HUDEP-2 (cell line): ENCODE data around the gene MKX.

ENCODE experiments used
- DNase-seq, 76 experiments: peaks; one replicate each; lab custom pipeline; 2025; ENCODE audit not compliant: unreplicated experiment in 76 of 76; lab: John Stamatoyannopoulos, UW

The MKX gene, protein sequence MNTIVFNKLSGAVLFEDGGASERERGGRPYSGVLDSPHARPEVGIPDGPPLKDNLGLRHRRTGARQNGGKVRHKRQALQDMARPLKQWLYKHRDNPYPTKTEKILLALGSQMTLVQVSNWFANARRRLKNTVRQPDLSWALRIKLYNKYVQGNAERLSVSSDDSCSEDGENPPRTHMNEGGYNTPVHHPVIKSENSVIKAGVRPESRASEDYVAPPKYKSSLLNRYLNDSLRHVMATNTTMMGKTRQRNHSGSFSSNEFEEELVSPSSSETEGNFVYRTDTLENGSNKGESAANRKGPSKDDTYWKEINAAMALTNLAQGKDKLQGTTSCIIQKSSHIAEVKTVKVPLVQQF

DNA sequence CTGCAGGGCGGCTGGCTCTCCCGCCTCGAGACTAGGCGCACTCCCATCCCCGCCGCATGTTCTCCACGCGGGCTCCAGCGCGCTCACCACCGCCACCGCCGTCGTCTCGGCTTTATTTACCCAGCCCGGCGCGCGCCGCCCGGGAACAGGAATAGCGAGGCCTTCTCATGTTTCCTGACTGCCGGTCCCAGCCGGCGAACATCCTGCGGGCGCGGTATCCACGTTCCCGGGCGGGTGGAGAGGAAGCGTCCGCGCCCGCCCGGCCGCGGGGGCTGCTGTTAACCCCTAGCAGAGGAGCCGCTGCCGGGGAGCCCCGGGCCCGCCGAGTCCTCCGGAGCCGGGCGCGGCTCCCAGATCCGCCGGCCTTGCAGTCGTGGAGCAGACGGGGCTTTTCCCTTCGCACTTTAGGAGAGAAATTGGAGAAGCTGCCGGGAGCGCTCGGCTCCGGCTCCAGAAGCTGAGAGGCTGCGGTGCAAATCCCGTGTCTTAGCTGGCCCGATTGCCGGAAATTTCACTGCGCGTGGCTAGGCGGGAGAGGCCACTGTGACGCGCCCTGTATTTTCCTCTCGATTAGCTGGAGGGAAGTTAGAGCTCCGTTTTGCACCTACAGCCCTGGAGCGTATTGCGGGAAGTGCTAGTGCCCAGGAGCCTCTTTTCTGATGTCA is at the start of gene MKX:
Gene MKX, minus strand, starts transcription at position 88 of the 665 bp plus-strand sequence. CDS start 2,404 bp downstream, outside the sequence.
- no peak for DNase-seq

DNA sequence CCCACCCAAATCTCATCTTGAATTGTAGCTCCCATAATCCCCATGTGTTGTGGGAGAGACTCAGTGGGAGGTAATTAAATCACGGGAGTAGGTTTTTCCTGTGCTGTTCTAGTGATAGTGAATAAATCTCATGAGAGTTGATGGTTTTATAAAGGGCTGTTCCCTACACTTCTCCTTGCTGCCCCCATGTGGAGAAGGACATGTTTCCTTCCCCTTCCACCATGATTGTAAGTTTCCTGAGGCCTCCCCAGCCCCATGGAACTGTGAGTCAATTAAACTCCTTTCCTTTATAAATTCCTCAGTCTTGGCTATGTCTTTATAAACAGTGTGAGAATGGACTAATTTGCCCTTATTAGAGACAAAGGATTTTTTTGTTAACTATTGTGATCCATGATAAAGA is 48.5 kb upstream of the MKX start:
- DNase-seq: no peak

- no peak for DNase-seq
Measured at GRCh38 chr10:27792216-27792615, 46.6 kb upstream of the MKX start.

DNA sequence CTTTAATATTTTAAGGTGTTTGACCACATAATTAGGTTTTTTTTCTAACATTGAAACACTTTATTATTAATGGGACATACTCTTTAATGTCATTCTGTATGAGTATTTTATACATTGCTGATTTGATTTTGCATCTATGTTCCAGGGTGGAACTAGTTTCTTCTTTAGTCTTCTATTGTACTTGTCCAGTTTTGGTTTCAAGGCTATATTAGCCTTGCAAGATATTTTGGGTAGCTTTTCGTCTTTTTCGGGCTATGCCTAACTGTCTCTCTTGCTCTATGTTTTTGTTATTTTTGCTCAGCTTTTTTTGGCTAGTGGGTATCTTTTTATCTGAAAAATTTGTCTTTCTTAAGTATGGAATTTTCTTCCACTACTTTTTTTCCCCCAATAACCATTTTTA is 38.7 kb upstream of the MKX start:
- no peak for DNase-seq

DNA sequence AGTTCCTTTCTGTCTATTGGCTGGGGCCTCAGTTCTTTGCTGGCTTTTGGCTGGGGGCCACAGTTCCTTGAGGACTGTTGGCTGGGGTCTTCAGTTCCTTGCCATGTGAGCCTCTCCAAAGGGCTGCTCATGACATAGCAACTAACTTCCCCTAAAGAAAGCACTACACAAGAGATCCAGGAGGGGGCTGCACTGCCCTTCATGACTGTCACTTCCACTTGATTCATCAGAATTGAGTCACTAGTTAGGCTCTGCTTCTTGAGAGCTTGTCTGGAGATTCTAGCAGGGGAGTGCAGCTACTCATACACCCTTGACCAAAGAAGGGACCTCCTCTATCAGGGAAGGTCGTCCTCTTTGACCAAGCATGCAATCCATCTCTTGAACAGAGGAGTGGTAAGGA is 38.0 kb upstream of the MKX start:
- DNase-seq: peak in 3 of 76 experiments; percentile 3 to 21 (median 20)

GRCh38 chr10:27779462-27780015 is 33.9 kb upstream of the MKX start:
- no peak for DNase-seq

- no peak for DNase-seq
Measured at GRCh38 chr10:27774831-27775230, 29.2 kb upstream of the MKX start.

- DNase-seq: no peak
Measured at GRCh38 chr10:27771231-27771630, 25.6 kb upstream of the MKX start.

DNA sequence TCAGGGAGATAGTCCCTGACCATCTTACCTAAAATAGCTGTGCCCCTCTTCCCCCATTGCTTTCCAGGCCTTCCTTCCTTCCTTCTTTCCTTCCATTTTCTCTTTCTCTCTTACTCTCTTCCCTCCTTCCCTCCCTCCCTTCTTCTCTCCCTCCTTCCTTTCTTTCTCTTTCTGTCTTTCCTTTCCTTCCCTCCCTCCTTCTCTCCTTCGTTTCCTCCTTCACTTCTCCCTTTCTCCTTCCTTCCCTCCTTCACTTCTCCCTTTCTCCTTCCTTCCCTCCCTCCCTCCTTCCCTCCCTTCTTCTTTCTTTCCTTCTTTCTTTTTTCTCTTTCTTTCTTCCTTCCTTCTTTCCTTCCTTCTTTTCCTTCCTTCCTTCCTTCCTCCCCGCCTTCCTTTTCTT is 24.6 kb upstream of the MKX start:
- no peak for DNase-seq

DNA sequence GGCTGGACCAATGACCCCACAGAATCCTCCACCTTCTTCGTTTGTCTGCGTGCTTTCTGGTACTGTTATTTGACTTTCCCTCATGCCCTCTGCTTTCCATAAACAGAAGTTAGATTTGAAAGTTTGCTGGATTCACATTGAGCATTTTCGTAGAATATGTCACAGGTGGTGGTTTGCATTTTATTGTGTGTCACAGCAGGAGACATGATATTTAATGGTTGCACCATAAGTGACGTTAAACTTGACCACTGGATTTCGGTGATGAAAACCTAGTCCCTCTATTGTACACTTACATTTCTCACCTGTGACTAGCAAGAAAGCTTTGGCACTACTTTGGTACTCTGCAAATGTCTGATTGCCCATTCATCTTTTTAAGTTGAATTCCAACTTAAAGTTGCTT is 15.2 kb upstream of the MKX start:
- DNase-seq: no peak

DNA sequence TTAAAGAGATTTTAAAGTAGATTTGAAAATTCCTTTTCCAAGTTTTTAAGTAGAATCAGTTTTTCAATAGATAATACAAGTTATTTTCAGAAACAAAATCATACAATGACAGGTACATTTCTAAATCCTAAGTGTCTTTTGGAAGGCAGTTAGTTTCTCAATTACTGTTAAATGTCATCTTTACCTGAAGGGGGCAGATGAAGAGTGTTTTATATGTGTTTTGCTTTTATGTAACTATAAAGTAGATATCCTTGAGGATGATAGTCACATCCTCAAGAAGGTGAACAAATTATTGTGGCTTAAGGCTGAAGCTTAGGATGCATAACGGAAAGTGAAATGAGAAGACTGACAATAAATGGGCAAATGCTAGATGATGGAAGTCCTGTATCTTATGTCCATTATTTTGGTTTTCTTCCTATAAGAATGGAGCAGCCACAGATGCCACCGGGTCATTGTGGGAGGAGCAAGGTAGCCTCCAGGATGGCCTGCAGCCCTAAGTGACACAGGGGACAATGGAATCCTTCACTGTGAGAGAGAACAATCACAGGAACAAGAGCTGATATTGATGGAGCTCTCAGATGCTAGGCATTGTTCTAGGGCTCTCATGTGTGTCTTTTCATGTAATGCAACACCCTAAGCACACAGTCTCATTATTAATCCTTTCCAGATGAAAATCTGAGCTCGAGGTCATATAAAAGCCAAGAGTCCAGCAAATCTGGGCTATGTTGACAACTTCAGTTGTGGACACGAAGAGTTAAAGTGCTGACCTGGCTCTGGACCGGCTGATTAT is 14.1 kb upstream of the MKX start:
- DNase-seq: no peak

DNA sequence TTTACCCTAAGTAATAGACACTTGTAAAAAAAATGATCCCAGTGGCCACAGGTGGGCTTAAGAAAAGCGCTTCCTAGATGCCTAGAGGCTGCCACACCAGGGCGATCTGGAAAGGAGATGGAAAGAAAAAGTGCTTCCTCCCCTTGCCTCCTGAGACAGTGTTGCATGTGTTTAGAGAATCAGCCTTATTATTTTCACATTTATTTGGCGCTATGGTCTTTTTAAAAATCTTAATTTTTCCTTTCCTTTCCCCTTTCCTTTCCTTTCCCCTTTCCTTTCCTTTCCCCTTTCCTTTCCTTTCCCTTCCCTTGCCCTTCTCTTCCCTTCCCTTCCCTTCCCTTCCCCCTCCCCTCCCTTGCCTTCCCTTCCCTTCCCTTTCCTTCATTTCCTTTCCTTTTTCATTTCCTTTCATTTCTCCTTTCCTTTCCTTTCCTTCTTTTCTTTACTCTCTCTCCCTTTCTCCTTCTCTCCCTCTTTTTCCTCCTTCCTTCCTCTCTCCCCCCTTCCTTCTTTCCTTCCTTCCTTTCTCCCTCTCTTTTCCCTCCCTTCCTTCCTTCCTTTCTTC is 7.1 kb upstream of the MKX start:
- no peak for DNase-seq

DNA sequence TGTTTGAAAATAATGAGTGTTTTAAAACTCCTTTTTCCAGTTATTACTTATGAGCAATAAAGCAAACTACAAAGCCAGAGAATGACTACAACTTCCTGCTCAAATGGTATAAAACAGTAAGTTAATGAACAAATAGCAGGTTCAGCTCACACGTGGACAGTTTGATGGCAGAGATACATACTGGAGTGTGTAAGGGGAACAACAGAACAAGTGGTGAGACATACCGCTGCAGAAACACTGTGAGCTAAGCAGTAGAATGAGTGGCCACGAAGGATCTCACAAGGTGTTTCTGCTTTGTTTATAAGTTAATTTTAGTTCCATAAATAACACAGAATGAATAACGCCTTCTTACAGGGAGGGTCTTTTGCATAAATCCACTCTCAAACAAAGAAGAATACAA is 3.0 kb upstream of the MKX start:
- no peak for DNase-seq

- no peak for DNase-seq
Measured at GRCh38 chr10:27747096-27747451, 1.5 kb upstream of the MKX start.

- DNase-seq: no peak
Measured at GRCh38 chr10:27746397-27747095, 927 bp upstream of the MKX start.

DNA sequence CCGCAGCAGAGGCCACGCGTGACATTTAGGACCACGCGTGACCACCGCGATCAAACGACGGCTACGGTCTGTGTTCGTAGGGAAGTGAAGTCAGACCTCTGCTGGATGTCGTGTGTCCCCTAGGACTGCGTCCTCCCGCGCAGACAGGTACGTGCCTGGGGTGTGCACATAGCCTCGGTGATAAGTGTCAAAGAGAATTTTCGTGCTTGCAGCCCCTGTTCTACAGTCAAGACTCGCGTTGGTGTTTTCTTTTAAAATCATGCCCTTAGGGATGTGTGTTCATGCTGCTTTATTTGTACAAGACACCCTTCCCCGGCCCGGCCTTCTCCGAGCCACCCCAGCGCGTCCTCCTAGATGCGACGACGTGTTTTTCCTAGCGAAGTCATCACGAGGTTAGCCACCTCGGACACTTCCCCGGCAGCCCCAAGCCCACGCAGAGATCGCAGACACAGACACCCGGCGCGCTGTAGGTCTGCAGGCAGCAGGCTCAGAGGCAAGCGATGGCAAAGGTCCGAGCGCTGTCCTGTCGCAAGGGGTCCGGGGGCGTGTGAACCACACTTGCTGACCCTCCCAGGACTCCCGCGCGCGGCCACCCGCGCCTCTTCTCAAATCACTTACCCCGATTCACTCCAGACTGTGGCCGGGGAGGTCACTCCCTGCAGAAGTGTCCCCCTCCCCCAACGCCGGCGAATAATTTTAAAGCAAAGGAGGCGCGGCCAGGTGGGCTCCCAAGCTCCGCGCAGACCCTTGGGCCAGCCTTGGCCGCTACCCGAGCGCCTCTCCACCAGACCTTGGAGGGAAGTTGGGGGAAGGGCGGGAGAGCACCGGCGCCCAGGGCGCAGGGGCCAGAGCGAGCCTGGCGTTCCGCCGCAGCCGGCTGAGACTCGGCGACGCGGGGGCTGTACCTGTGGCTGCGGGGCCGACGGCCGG is 552 bp downstream of the MKX start:
- DNase-seq: no peak

DNA sequence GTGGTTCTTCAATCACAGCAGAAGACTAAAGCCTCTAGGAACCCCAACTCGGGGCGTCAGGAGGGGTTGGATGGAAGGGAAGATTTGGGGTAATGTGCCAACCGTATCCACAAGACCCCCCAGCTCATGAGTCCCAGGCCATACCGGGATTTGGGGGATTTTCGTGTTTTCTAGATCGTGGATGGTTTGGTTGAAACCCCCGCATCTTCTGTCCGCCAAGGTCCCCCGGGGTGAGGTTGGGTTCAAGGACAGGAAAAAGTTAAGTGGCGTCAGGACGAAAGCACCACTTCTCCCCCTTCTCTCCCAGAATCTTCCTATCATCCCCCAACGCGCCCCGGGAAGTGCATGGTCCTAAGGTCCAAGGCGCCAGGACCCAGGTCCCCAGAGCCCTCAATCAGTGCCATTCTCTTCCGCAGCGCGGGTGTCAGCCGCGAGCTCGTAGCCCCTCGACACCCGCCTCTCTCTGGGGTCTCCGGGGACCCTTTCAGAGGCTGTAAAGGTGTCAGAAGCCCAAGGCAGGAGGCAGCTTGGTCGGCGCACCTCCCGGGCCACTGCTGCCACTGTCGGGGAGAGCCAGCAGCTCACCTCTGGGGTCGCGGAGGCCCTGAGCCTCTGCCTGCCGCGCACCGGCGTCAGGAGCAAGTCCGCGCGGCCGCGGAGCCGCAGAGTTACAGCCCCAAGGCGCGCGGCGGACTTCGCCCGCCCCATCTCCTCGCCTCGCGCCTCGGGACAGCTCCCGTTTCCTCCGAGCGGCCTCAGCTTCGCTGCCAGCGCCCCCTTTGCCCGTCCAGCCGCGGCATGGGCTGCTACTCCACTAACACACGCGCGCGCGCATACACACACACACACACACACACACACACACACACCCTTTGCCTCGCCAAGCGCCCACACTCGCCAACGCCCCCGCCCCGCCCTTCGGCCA is 1.5 kb downstream of the MKX start:
- DNase-seq: no peak
